Cardiac septum (tissue), 1 donor: ENCODE data around the gene HOXA3. TPM values are rescaled to one million over a fixed set of nuclear protein-coding genes. Genes with fewer than 3 reads are reported as not detected.

Experiments
- DNase-seq: peaks from one replicate; pipeline ENCODE4 v3.0.0-alpha.2; 2020; ENCODE audit warnings: low spot score
- intact Hi-C: fragments of 100-400 bp; cut with DNase I; formaldehyde crosslinking; loops from one replicate; pipeline ENCODE4 v1.14.0; 2022
- total RNA-seq: library from RNA; stranded (reverse); fragmentation: NEBNext Ultra II Directional; extraction: Animal tissue kit (Norgen Biotek cat#: 25700); gene quantifications from one replicate; pipeline ENCODE4 v1.2.1, GENCODE V29; 2021
- donor health status: DM: no; HTN: no; CAD: no.

The HOXA3 gene
- total RNA-seq, 1 donor from 2014 or later: 0.40 TPM

DNA sequence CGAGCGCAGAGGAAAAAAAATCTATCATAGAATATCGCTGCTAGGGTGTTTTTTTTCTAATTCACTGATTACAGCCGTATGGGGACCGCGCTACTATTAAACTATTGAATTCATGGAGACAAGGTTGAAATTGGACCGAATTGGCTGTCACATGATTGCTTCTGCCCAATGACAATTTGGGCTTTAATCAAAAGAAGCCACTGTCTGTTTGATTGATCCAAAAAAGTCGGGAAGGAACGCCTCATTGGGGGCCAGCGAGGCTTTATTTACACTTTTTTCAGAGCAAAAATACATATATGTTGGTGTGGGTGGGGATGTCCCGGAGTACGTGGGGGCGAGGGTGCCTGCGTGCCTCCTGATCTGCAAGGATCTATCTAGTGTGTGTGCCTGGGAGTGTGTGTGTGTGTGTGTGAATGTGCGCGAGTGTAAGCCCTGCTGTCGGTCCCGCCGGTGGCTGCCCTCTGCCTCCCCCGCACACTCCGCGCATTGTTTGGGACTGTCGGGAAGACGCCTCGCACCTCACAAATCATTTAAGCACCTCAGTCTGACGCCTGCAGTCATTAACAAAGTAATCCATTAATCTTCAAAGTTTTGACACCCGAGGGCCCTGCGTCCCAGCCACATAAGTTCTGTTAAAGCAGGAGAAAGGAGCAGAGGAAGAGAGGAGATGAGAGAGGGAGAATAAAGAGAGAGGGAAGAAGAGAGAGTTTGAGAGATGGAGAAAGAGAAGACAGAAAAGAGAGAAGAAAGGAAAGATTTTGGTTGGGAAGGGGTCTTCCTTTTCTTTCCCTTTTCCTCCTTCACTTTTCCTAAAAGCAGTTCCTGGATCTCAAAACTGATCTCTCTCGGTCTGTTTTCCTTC, 49.6 kb downstream of the HOXA3 start, which contains the start of gene HOXA2:
HOXA2 (minus strand) TSS at position 103 of the 862 bp plus-strand sequence. CDS start 183 bp downstream, outside the sequence.
- DNase-seq: no peak
- intact Hi-C loops: loop anchor here (10.0 kb wide), 1 partner anchor 898 kb away; the partner anchor contains the start of genes CBX3 and HNRNPA2B1

DNA sequence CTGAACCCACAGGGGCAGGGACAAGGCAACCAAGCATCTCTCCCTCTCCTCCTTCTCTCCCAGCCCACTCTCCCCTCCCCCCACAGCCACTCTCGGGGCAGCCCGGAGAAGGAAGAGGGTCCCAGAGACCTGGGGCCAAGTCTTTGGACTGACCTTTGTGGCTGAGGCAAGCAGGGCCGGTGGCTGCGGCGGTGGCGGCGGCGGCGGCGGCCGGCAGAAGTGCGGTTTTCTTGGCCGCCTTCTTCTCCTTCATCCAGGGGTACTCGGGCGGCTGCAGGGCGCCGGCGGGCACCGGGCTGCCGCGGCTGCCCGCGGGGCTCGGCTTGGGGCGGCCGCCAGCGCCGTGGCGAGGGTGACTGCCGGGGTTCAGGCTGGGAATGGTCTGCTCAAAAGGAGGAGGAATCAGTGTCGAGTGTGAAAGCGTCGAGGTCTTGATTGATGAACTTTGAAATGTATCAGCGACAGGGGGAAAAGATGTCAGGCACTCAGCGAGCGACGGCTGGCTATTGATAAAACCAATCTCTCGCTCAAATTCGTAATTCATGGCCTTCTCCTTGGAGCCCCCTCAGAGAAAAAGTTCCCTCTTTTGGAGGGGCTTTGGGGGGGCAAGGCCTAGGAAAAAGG, 50.3 kb downstream of the HOXA3 start:
- no peak for DNase-seq
- intact Hi-C loops: loop anchor here (10.0 kb wide), 1 partner anchor 897 kb away; the partner anchor contains the start of genes CBX3 and HNRNPA2B1

DNA sequence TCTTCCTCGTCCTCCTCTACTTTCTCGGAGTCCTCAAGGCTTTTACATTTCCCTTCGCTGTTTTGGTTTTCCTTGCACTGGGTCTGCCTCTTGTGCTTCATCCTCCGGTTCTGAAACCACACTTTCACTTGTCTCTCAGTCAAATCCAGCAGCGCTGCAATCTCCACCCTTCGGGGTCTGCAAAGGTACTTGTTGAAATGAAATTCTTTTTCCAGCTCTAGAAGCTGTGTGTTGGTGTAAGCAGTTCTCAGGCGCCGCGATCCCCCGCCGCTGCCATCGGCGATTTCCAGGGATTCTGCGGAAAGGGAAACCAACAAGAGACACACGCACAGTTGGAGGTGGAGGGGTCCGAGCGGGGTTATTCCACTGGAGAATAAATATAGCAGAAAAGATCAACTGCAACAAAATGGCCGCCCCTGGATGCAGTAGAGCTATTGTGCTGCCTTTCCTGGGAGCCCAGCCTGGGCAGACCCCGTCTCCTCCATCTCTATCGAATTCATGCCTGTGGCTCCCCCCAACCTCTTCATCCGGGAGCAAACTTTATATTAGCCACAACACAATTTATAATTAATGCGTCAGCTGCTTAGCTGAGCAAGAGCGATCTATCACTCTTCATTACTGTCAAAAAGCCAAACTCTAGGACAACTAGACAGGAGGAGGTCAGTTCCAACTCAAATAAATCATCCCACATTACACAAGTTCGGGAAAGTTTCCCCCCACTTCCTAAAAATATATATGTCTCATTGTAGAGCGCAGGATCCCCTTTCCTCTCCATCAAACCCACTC, 51.0 kb downstream of the HOXA3 start:
- no peak for DNase-seq
- intact Hi-C loops: loop anchor here (10.0 kb wide), 1 partner anchor 897 kb away; the partner anchor contains the start of genes CBX3 and HNRNPA2B1

DNA sequence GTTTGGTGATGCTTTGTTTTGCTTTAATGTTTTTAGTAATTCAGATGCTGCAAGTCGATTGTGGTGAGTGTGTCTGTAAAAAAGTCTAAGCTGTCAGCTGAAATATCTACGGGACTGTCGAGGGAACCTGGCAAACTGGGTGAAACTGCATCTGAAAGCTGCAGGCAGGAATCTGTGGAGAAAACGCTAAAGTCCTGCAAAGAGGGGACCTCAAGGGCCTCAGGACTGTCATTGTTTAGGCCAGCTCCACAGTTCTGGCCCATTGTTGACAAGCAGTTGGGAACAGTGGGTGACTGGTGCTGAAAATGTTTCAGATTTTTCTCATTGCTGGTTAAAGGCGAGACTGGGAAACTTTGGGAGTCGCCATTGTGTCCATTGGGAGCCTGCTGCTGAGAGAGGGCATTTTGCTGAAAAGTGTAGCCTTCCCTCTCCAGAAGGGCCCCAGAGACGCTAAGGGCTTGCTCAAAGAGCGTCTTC, 51.7 kb downstream of the HOXA3 start:
- DNase-seq: no peak
- intact Hi-C loops: loop anchor here (10.0 kb wide), 1 partner anchor 896 kb away; the partner anchor contains the start of genes CBX3 and HNRNPA2B1

DNA sequence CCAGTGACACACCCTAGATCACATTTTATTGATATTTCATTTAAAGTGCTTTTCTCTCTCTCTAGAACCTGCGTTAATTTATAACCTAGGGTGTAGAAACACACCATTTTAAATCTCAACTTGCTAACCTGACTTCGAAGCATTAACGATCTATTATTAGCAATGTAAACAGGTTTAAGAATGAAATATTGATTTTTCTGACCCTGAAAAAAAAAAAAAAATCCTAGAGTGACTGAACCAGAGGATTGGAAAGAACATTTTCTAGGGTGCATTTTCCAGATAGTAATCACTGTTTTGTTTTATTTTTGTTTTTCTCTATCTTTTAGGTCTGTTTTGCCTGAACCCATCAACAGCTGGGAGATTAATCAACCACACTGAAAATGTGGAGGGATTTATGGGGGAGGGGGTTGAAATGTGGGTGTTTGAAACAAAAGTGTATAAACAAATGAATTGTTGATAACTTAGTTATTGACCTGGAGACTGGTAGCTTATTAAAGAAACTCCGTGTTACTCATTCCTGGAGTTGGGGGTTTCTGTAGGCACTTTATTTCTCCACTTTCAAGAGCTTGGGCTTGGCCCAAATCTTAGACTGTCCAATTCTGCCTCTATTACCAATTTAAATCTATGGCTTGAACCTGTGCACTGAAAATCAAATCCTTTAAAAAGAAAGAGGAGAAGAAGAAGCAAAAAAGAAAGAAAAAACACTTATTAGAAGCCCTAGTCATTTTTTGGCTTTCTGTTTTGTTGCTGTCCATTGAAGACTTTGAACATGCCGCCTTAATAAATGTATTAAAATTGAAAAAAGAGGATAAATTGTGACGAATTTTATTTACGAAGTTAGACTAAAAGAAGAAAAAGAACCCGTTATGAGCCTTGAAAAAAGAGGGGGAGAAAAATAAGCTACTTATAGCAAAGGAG, 52.7 kb downstream of the HOXA3 start:
- intact Hi-C loops: loop anchor here (10.0 kb wide), 1 partner anchor 895 kb away; the partner anchor contains the start of genes CBX3 and HNRNPA2B1

DNA sequence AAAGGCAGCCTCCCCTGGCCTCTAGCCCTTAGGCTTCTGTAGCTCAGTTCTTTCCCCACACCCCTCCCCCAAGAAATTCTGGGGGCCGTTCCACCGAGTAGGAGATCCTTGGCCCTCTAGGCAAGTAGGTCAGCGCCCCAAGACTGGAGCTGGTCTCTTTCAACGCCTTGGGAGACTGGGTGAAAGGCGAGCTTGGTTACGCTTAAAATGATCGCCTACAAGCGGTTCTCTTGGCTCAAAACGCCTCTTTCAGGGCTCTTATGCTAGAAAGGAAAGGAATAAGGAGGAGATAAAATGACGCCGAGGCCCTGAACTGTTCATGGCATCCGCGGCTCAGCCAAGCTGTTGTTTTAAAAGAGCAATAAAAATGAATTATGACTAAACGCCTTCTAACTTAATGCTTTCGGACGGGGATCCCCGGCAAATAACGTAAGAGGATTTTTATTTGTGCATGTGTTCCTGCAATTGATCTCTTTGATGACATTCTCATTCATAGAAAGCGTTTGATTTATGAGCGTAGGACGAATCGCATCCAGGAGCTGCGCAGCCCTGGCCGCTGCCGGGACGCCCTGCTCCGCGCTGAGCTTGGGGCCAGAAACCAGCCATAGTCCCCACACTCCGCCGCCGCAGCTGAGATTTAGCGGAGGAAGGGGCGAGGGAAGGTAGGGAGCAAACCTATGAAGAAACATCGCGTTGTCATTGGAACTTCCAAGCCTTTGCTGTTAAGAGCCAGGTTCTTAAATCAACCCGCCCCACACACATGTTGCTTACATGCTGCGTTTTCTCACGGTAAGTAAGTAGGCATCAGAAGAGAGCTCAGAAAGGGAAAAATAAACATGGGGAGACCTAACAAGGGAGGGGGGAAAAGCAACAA, 53.6 kb downstream of the HOXA3 start:
- DNase-seq: no peak
- intact Hi-C loops: no loop called here

More for the DNA sequence above, 52.7 kb downstream of the HOXA3 start:
- no peak for DNase-seq

DNA sequence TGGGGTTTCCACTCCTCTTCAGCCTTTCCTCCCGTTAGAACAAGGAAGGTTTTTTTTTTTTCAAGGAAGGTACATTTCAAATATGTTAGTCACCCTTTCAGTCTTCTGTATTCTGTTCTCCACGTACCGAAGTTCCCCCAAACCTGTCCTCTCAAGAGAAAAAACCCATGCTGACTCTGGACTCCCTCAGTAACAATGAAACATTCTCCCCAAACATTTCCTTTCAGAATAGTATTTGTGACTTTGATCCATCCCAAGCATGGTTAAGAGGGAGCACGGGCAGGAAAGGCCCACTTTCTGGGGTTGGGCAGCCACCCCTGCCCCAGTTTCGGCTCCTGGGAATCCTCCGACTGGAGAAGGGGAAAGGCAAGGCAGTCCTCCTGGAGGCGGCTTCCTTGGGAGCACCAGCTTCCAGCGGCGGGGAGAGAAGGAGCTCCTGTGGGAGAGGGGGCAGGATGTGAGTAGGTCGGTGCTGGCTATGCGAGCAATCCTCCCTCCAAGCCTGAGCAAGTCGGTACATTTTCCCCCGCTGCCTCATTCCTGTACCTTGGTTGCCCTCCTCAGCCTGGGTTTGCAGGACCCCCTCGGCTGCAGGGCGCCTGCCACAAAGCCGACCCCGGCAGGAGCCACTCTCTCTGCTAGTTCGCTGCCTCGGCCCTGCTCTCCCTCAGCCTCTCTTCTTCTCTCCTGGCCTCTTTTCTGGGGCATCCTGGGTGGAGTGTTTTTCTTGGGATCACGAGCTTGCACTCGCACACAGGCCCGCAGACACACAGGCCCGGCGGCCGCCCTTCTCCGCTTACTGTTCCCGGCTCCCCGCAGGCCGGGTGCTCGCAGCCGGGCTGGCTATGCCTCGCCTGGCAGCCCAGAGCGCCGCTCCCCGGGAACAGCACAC, 54.5 kb downstream of the HOXA3 start:
- intact Hi-C loops: no loop called here
- DNase-seq: no peak

DNA sequence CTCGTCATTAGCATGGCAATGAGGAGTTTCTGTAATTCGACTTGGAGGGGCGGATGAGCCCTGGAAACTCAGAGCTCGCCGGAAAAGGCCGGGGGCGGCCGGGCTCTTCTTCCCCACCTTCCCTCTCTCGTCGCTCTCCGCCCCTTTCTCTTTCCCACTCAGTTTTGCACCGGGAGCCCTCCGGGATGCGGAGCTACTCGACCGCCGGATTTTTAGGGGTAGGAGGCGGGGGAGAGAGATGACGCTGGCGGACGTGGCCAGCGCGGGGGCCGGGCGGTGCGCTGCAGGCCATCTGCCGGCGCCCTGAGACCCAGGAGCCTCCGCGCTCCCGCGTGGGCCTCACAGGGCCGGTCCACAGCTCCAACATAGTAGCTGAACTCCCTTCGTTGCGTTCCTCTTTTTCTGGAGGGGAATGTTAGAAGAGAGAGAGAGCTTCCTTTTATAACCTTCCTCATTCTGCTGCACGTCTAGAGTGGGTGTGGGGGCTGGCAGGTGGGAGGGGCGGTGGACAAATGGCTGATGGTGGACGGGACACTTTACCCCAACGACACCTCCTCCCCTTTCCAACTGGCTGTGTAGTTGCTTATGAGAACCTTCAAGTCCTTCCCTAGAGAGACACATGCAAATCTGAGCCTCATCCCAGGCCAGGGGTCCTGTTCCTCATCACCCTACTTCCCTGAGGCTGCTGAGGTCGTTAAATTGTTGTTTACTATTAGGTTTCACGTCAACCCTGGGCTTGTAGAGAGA, 55.4 kb downstream of the HOXA3 start:
- intact Hi-C loops: no loop called here
- no peak for DNase-seq

DNA sequence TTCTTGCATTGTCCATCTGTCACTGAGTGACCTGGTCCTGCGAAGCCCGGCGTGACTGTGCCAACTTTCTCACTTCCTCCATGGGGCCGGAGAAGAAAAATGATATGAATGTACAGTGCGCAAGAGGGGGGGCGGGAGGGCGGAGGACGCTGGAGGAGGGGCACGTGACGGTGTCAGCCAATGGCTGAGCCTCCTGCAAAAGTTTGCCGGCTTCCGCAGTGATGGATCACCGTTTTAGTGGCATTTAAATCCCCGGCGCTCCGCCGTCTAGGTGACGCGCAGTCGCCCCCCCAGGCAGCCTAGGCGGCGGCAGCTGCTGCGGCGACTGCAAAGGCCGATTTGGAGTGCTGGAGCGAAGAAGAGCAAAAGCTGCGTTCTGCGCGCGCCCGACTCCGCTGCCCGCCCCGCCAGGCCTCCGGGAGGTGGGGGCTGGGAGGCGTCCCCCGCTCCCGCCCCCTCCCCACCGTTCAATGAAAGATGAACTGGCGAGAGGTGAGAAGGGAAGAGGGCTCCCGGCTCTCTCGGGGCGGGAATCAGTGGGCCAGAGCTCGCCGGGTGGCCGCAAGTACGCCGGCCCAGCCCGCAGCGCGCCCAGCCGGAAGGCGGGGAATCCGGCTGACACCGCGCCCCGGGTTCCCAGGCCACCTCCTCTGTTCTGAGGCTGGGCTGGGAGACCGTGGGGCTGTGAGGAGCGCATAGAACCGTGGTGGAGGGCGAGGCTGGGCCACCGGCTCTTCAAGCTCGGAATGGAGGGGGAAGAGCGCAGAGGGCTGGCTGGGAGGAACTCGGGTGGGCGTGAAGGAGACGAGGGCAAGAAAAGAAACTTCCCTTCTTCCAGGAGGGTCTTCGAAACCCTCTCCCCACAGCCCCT, 56.3 kb downstream of the HOXA3 start, which contains the start of gene HOXA1:
HOXA1 (minus strand) TSS at position 104 of the 871 bp plus-strand sequence; CDS start at position 16, 88 bp downstream.
- intact Hi-C loops: no loop called here
- peak; percentile 89 for DNase-seq

DNA sequence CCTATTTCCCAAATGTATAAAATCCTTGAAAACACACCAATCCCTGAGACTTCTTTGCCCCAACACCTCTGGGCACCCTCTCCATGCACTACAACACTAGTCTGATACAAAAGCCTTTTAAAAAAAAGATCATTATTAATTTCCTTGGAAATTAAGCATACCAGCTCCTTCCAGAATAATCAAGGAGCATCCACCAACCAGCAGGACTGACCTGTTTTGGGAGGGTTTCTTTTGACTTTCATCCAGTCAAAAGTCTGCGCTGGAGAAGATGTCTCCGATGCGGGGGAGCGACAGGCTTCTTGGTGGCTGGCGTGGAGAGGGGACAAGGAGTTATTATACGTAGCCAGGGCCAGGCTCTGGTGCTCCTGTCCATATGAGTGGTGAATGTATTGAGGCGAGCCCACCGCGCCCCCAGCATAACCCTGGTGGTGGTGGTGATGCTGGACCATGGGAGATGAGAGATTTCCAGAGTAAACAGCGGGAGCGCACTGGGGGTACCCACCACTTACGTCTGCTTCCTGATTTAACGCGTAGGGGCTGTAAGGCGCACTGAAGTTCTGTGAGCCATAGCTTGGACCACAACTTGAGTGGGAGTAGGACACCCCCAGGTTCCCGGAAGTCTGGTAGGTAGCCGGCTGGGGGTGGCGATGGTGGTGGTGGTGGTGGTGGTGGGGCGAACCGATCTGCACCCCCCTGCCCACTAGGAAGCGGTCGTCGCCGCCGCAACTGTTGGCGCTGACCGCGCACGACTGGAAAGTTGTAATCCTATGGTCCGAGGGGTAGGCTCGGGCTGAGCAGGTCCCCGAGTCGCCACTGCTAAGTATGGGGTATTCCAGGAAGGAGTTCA, 57.1 kb downstream of the HOXA3 start:
- intact Hi-C loops: no loop called here

DNA sequence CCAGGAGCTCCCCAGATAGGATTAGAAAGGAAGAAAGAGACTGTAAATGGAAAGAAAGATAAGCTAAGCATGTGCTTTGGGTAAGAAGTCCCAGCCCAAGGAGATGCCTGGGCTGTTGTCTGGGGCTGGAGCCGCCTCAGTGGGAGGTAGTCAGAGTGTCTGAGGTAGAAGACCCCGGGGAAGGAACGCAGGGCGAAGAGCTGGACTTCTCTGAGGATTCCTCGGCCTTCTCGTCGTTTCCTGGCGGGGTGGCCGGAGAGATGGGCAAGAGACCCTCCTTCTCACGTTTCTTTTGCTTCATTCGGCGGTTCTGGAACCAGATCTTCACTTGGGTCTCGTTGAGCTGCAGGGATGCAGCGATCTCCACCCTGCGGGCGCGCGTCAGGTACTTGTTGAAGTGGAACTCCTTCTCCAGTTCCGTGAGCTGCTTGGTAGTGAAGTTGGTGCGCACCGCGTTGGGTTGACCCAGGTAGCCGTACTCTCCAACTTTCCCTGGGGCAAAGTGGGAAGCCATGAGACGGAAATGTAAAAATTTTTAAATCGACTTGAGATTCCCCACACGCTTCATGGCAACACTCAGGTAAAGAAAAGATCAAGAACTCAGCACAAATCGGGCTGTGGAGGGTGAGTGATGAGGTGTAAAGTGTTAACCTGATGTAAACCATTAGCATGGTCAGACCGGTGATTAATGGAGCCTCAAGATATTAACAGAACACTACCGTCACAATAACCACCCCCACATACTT, 57.9 kb downstream of the HOXA3 start:
- intact Hi-C loops: no loop called here
- DNase-seq: no peak

More for the DNA sequence above, 57.1 kb downstream of the HOXA3 start:
- no peak for DNase-seq

DNA sequence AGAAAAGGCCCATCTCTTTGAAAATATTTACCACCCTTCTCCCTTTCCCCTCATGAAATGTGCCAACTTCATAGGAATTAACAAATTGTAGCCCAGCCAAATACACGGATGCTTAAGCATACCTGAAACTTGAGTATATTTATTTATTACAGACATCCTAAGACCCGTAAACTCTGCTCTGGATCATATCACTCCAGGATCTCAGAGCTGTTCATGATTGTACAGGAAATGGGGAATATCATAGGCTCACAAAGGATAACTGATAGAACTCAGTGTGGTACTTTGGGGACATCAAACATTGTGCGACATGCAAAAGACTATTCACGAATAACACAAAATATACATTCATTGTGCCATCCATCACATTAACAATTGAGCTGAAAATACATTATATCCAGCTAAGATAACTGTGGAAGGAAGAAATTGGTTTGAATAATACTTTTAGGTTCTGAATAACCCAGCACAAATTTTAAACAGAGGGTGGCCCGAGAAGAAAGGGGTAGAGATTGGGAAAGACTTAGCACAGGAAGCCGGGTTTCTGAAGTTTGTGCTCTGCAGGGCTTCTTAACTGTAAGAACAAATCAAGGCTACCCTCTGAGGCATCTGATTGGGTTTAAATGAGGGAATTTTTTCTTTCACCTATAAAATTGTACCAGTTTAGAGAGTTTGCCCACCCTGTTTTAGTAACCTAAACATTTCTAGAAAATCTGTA, 59.0 kb downstream of the HOXA3 start:
- intact Hi-C loops: no loop called here
- no peak for DNase-seq

DNA sequence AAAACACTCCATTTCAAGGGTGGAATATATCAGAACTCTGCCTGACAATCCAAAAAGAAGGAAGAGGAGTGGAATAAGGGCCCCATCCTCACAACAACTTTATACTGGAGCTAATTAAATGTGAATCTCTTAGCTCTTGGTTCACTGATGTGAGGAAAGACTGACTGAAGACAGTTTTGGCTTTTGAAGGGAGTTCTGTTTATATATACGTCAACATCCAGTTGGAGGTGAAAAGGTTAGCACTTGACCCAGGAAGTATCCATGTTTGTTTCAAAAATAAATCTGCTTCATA, 59.6 kb downstream of the HOXA3 start:
- intact Hi-C loops: no loop called here
- no peak for DNase-seq
